OCI-LY7 (cell line): ENCODE measurements around the gene FUBP3.

ENCODE experiments used
- CTCF ChIP-seq: fragments of 200-600 bp; sonication (generic); conservative IDR thresholded peaks from 2 replicates; pipeline ENCODE4 v1.5.1; 2014; ENCODE audit warnings: mild to moderate bottlenecking, antibody characterized with exemption, low read length, moderate library complexity, mixed read lengths
- EZH2phosphoT487 ChIP-seq: fragments of 200-600 bp; sonication (generic); IDR thresholded peaks from 2 replicates; pipeline ENCODE4 v1.6.1; 2018; ENCODE audit warnings: low read depth, borderline replicate concordance, mild to moderate bottlenecking, mixed run types, antibody characterized with exemption, low read length, moderate library complexity, mixed read lengths

- TF ChIP-seq CTCF: no peak
- no peak for TF ChIP-seq EZH2phosphoT487
Observed at GRCh38 chr9:130670644-130671043, 91.3 kb downstream of the FUBP3 start.
